Erythroblast (primary cell): ENCODE data around the gene ZNF362.

Experiments used
- GATA1 ChIP-seq: IDR thresholded peaks from 2 replicates; pipeline ENCODE4 v1.6.1; 2011; ENCODE audit warnings: low read depth, mild to moderate bottlenecking, control low read depth, low read length, moderate library complexity
- POLR2A ChIP-seq: IDR thresholded peaks from 2 replicates; pipeline ENCODE4 v1.6.1; 2011; ENCODE audit warnings: mild to moderate bottlenecking, low read length

DNA sequence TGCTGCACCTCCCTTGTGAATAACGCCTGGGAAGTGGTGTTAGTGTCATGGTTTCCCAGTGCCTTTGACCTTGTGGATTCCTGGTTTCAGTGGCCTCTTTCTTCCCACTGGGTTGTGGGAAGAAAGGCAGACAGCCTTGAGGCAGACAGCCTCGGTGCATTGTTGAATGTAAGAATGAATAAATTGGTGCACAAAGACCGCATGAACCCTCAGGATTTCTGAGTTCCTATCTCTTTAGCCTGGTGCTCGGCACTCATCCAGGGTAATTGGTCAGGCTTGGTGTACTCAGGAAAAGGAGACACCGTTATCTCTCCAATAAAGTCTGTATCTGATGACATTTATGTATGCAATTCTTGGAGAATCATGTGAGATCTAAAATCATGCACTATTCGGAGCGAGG, 5.1 kb downstream of the ZNF362 start:
- TF ChIP-seq POLR2A: no peak
- no peak for TF ChIP-seq GATA1
